ENCODE measurements around the gene KCNA10.

- TF ChIP-seq CTCF (conservative IDR thresholded peaks at IDR 0.05; ENCODE audit: low read length) = no peak
- no peak for TF ChIP-seq EZH2phosphoT487 (IDR thresholded peaks at IDR 0.05; ENCODE audit: borderline replicate concordance, low read depth, low read length)
These were observed 41.9 kb downstream of the KCNA10 start for GRCh38 chr1:110477041-110477440.
